DND-41 (cell line): ENCODE data around the gene NLGN4X.
A peak's percentile ranks its signal among the peaks of the same experiment; 100 is the strongest.

Experiments
- ATAC-seq: fragments of 200-7000 bp; cut with Tn5 transposase; 3 replicates; pipeline ENCODE4 v1.9.1; 2021; ENCODE audit warnings: low read depth; ENCODE audit not compliant: insufficient read depth
- DNase-seq: peaks from one replicate; pipeline ENCODE4 v3.0.0-alpha.2; 2020
- H2AFZ ChIP-seq: 2 replicates; pipeline ENCODE4 v1.6.0; 2012; ENCODE audit warnings: low read depth, low read length
- H3K27ac ChIP-seq: 2 replicates; pipeline ENCODE4 v1.5.1; 2012; ENCODE audit warnings: low read length, inconsistent platforms
- H3K27me3 ChIP-seq: fragments of 200-600 bp; sonication (generic); 2 replicates; pipeline ENCODE4 v1.6.0; 2012; ENCODE audit warnings: low read length, mild to moderate bottlenecking, inconsistent platforms; ENCODE audit not compliant: insufficient read depth, poor library complexity
- H3K36me3 ChIP-seq: 2 replicates; pipeline ENCODE4 v1.5.1; 2012; ENCODE audit warnings: low read length, inconsistent platforms; ENCODE audit not compliant: insufficient read depth
- H3K4me1 ChIP-seq: 2 replicates; pipeline ENCODE4 v1.5.1; 2012; ENCODE audit warnings: mild to moderate bottlenecking, low read length; ENCODE audit not compliant: insufficient read depth
- H3K4me2 ChIP-seq: 2 replicates; pipeline ENCODE4 v1.6.0; 2012; ENCODE audit warnings: mild to moderate bottlenecking, moderate library complexity, low read length, inconsistent platforms; ENCODE audit not compliant: insufficient read depth
- H3K4me3 ChIP-seq, 2 experiments: fragments of 200-600 bp in 1 of 2; shearing (Covaris generic) in 1 of 2; 2 replicates each; pipeline ENCODE4 v1.5.1; 2012 to 2016; ENCODE audit warnings: inconsistent platforms in 2 of 2, low read length in 2 of 2, mild to moderate bottlenecking in 2 of 2, low read depth in 1 of 2, moderate library complexity in 1 of 2
- H3K79me2 ChIP-seq: 2 replicates; pipeline ENCODE4 v1.6.0; 2012; ENCODE audit warnings: low read length, inconsistent platforms; ENCODE audit not compliant: insufficient read depth
- H3K9ac ChIP-seq: 2 replicates; pipeline ENCODE4 v1.6.0; 2012; ENCODE audit warnings: low read depth, mild to moderate bottlenecking, inconsistent platforms, low read length, moderate library complexity
- H3K9me3 ChIP-seq: 2 replicates; pipeline ENCODE4 v1.5.1; 2012; ENCODE audit warnings: low read length, moderate library complexity, mild to moderate bottlenecking, inconsistent platforms; ENCODE audit not compliant: insufficient read depth, severe bottlenecking
- H4K20me1 ChIP-seq: 2 replicates; pipeline ENCODE4 v1.6.0; 2012; ENCODE audit warnings: low read length; ENCODE audit not compliant: insufficient read depth
- EZH2 ChIP-seq: IDR thresholded peaks from 3 replicates; pipeline ENCODE4 v1.6.1; 2012; ENCODE audit warnings: borderline replicate concordance, low read depth, mild to moderate bottlenecking, moderate library complexity, low read length, inconsistent platforms; ENCODE audit not compliant: severe bottlenecking
- TF ChIP-seq, protein P1 (sequence below): IDR thresholded peaks from 2 replicates; pipeline ENCODE4 v1.5.1; 2012; ENCODE audit warnings: borderline replicate concordance, low read length, moderate library complexity, mild to moderate bottlenecking; ENCODE audit not compliant: poor library complexity, severe bottlenecking; ENCODE audit errors: extremely low read depth

The NLGN4X gene

DNA sequence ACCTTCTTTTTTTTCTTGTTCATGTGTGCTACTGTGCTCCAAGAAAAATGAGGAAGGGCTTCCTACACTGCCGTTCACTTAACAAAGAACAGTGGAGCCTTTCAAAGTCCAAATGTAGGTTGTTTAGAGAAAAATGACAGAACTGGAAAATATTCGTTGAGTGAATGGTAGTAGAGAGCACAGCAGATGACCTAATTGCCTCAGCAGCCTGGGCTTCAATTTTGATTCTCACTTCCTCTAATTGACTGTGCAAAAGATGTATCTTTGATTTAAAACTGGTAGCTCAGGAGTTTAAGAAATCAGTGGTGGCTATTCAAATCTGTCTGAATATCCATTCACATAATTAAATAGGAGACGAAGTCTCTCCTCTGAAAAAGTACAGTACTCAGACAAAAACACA lies 5.2 kb downstream of the NLGN4X start:
- Histone ChIP-seq H3K4me1 (peaks cover 61% of the 10 kb centered on the region), H4K20me1 (peaks cover 62% of the 10 kb centered on the region), H3K27ac (peak overlapping the region; percentile 72), H3K4me2 (peak overlapping the region; percentile 64), H3K9ac (peak overlapping the region; percentile 52), H3K9me3 (no peaks in the 10 kb centered on the region), H2AFZ (no peak overlapping the region), H3K4me3 (peak overlapping the region; percentile 9 to 78; a peak in 3 of 4 replicates), H3K27me3 (no peaks in the 10 kb centered on the region), H3K36me3 (peaks cover 55% of the 10 kb centered on the region), H3K79me2 (peaks cover 100% of the 10 kb centered on the region)
- no peak for DNase-seq
- TF ChIP-seq, protein P1, sequence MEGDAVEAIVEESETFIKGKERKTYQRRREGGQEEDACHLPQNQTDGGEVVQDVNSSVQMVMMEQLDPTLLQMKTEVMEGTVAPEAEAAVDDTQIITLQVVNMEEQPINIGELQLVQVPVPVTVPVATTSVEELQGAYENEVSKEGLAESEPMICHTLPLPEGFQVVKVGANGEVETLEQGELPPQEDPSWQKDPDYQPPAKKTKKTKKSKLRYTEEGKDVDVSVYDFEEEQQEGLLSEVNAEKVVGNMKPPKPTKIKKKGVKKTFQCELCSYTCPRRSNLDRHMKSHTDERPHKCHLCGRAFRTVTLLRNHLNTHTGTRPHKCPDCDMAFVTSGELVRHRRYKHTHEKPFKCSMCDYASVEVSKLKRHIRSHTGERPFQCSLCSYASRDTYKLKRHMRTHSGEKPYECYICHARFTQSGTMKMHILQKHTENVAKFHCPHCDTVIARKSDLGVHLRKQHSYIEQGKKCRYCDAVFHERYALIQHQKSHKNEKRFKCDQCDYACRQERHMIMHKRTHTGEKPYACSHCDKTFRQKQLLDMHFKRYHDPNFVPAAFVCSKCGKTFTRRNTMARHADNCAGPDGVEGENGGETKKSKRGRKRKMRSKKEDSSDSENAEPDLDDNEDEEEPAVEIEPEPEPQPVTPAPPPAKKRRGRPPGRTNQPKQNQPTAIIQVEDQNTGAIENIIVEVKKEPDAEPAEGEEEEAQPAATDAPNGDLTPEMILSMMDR: no peak
- TF ChIP-seq EZH2: no peak
- no peak for ATAC-seq

DNA sequence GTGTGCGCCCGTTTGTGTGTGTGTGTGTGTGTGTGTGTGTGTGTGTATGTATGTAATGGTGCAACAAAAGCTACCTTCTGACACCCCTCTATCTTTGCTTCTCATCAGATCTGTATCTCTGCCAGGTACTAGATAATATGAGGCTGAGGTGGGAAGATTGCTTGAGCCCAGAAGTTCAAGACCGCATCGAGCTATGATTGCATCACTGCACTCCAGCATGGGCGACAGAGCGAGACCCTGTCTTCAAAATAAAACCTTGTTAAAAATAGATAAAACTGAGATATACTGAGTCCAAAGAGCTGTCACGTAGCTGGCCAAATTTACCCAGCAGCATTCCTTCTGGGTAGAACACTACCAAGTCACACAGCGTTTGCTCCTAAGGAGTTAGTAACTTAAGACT lies 18.4 kb downstream of the NLGN4X start:
- no peak overlapping the region for H3K27ac ChIP-seq
- ATAC-seq (no peak), DNase-seq (no peak)
- H3K79me2 ChIP-seq: peaks cover 100% of the 10 kb centered on the region
- no peak overlapping the region; the same call in 1 of the 2 replicates for H3K4me2 ChIP-seq
- H3K4me1 ChIP-seq: peaks cover 61% of the 10 kb centered on the region
- H3K27me3 ChIP-seq: no peaks in the 10 kb centered on the region
- H4K20me1 ChIP-seq: peaks cover 87% of the 10 kb centered on the region
- no peak overlapping the region for H3K4me3 ChIP-seq
- TF ChIP-seq, protein P1: no peak
- no peak for TF ChIP-seq EZH2
- H3K9me3 ChIP-seq: no peaks in the 10 kb centered on the region
- no peak overlapping the region for H2AFZ ChIP-seq
- H3K36me3 ChIP-seq: peaks cover 89% of the 10 kb centered on the region
- no peak overlapping the region for H3K9ac ChIP-seq

DNA sequence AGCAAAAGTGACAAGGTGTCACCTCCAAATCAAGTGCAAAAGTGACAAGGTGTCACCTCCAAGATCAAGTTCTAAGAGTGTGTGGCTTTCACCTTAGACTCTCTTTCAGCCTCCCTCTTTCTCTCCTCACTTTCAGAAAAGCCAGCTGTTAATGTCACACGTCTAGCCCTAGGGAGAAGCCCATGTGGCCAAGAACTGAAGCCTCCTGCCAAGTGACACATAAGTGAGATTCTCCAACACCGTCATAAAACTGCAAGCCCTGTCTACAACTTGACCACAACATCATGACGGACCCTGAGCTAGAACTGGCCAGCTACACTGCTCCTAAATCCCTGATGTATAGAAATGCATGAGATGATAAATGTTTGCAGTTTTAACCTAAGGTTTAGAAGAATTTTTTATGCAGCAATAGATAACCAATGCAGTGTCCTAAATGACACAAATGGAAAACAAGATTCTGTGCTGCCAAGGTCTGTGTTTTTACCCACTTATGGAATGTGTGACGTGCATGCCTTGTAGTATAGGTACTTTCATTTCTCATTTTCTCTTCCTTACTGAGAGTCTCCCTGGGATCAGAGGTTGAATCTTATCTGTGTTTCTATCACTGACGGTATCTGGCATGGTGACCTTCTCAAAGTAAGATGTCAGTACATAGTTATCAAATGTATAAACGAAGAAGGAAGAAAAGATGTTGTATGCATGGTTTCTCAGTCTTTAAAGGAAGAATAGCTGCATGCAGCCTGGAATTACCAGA lies 25.0 kb downstream of the NLGN4X start:
- peaks cover 100% of the 10 kb centered on the region for H3K79me2 ChIP-seq
- H3K36me3 ChIP-seq: peaks cover 89% of the 10 kb centered on the region
- TF ChIP-seq, protein P1: no peak
- no peak for ATAC-seq
- peaks cover 90% of the 10 kb centered on the region for H4K20me1 ChIP-seq
- H3K9me3 ChIP-seq: no peaks in the 10 kb centered on the region
- H3K4me1 ChIP-seq: peaks cover 31% of the 10 kb centered on the region
- H3K4me3 ChIP-seq: no peak overlapping the region
- no peak overlapping the region for H3K9ac ChIP-seq
- no peak for DNase-seq
- no peak overlapping the region for H3K27ac ChIP-seq
- H3K27me3 ChIP-seq: no peaks in the 10 kb centered on the region
- no peak overlapping the region for H2AFZ ChIP-seq
- H3K4me2 ChIP-seq: 0 out of 2 replicates have a peak overlapping the region, but pooled peaks have one; percentile 12
